DND-41 (cell line): ENCODE results near the gene FAM53A.

ENCODE experiments used
- CTCF ChIP-seq: IDR thresholded peaks from 2 replicates; pipeline ENCODE4 v1.5.1; 2012; ENCODE audit warnings: borderline replicate concordance, low read length, moderate library complexity, mild to moderate bottlenecking; ENCODE audit not compliant: poor library complexity, severe bottlenecking; ENCODE audit errors: extremely low read depth
- EZH2 ChIP-seq: IDR thresholded peaks from 3 replicates; pipeline ENCODE4 v1.6.1; 2012; ENCODE audit warnings: borderline replicate concordance, low read depth, mild to moderate bottlenecking, moderate library complexity, low read length, inconsistent platforms; ENCODE audit not compliant: severe bottlenecking

GRCh38 chr4:1655081-1655480, 29.0 kb downstream of the FAM53A start:
- TF ChIP-seq EZH2 (no peak), CTCF (no peak)
